CD14-positive monocyte (primary cell): ENCODE results near the gene ATP4A. TPM values are rescaled to one million over a fixed set of nuclear protein-coding genes. Genes with fewer than 3 reads are reported as not detected.

Experiments used
- DNase-seq, 3 donors: peaks; one replicate each; pipeline ENCODE4 v3.0.0-alpha.2; 2011 to 2022
- H2AFZ ChIP-seq: 2 replicates; pipeline ENCODE4 v1.6.0; 2012; ENCODE audit warnings: mild to moderate bottlenecking, low read depth, low read length, inconsistent platforms; ENCODE audit not compliant: insufficient read depth, poor library complexity, severe bottlenecking
- H3K27ac ChIP-seq, 2 donors: 1 replicate in 1 of 2; 2 replicates in 1 of 2; pipeline ENCODE4 v1.5.1; 2012 to 2013; ENCODE audit warnings: low read length in 2 of 2, control low read depth in 1 of 2, inconsistent platforms in 1 of 2, low read depth in 1 of 2, mild to moderate bottlenecking in 1 of 2
- H3K27me3 ChIP-seq, 2 donors: one replicate each; pipeline versions ENCODE4 v1.6.0 to v1.6.1; 2011 to 2013; ENCODE audit warnings: low read length in 2 of 2; ENCODE audit not compliant: control insufficient read depth in 2 of 2, insufficient read depth in 2 of 2
- H3K36me3 ChIP-seq, 2 donors: replicated peaks in 1 of 2; 1 replicate in 1 of 2; 2 replicates in 1 of 2; pipeline versions ENCODE4 v1.5.1 to v1.6.1; 2012 to 2013; ENCODE audit warnings: low read length in 2 of 2, control low read depth in 1 of 2, inconsistent platforms in 1 of 2, mild to moderate bottlenecking in 1 of 2; ENCODE audit not compliant: insufficient read depth in 2 of 2, control insufficient read depth in 1 of 2
- H3K4me1 ChIP-seq, 2 donors: 1 replicate in 1 of 2; 2 replicates in 1 of 2; pipeline versions ENCODE4 v1.5.1 to v1.6.1; 2012 to 2013; ENCODE audit warnings: low read length in 2 of 2, control low read depth in 1 of 2, inconsistent platforms in 1 of 2, mild to moderate bottlenecking in 1 of 2, moderate library complexity in 1 of 2; ENCODE audit not compliant: insufficient read depth in 2 of 2, control insufficient read depth in 1 of 2
- H3K4me2 ChIP-seq: replicated peaks from 2 replicates; pipeline ENCODE3; 2012; ENCODE audit warnings: low read length, moderate library complexity, mild to moderate bottlenecking; ENCODE audit not compliant: poor library complexity, severe bottlenecking; ENCODE audit errors: extremely low read depth
- H3K4me3 ChIP-seq, 3 experiments: fragments of 200-600 bp in 1 of 3; sonication (generic) in 1 of 3; replicated peaks in 1 of 3; 1 replicate in 2 of 3; 2 replicates in 1 of 3; pipeline ENCODE4 v1.5.1; 2011 to 2013; ENCODE audit warnings: low read length in 3 of 3, mild to moderate bottlenecking in 3 of 3, control low read depth in 2 of 3, low read depth in 2 of 3, inconsistent platforms in 1 of 3, moderate library complexity in 1 of 3
- H3K79me2 ChIP-seq: 2 replicates; pipeline ENCODE4 v1.6.0; 2012; ENCODE audit warnings: mild to moderate bottlenecking, control low read depth, inconsistent platforms, low read length, moderate library complexity; ENCODE audit not compliant: insufficient read depth
- H3K9ac ChIP-seq: 2 replicates; pipeline ENCODE4 v1.6.0; 2017; ENCODE audit warnings: low read length, mild to moderate bottlenecking; ENCODE audit not compliant: insufficient read depth, poor library complexity, severe bottlenecking
- H3K9me3 ChIP-seq, 2 donors: replicated peaks in 1 of 2; 1 replicate in 1 of 2; 2 replicates in 1 of 2; pipeline versions ENCODE4 v1.5.1 to v1.6.1; 2012 to 2013; ENCODE audit warnings: low read length in 2 of 2, control low read depth in 1 of 2; ENCODE audit not compliant: control insufficient read depth in 1 of 2, insufficient read depth in 1 of 2
- H4K20me1 ChIP-seq: 2 replicates; pipeline ENCODE4 v1.6.0; 2012; ENCODE audit warnings: mild to moderate bottlenecking, low read length, control low read depth, moderate library complexity; ENCODE audit not compliant: insufficient read depth
- H3K27ac Mint-ChIP-seq, 7 donors: one replicate each; pipeline ENCODE4 v1.8.0; 2020; ENCODE audit warnings: mild to moderate bottlenecking in 7 of 7, mixed read lengths in 7 of 7, moderate library complexity in 6 of 7, inconsistent platforms in 2 of 7
- H3K27me3 Mint-ChIP-seq, 3 donors: one replicate each; pipeline ENCODE4 v1.8.0; 2021 to 2022; ENCODE audit warnings: low read depth in 3 of 3, mild to moderate bottlenecking in 3 of 3, mixed read lengths in 3 of 3, moderate library complexity in 3 of 3, inconsistent platforms in 1 of 3
- H3K36me3 Mint-ChIP-seq, 2 donors: one replicate each; pipeline ENCODE4 v1.8.0; 2020; ENCODE audit warnings: mixed read lengths in 2 of 2, inconsistent platforms in 1 of 2, mild to moderate bottlenecking in 1 of 2
- H3K4me1 Mint-ChIP-seq: one replicate; pipeline ENCODE4 v1.8.0; 2020; ENCODE audit warnings: mild to moderate bottlenecking, mixed read lengths
- H3K4me3 Mint-ChIP-seq, 2 donors: one replicate each; pipeline ENCODE4 v1.8.0; 2020; ENCODE audit warnings: mild to moderate bottlenecking in 2 of 2, mixed read lengths in 2 of 2, moderate library complexity in 1 of 2
- H3K9me3 Mint-ChIP-seq, 7 donors: one replicate each; pipeline ENCODE4 v1.8.0; 2020 to 2022; ENCODE audit warnings: mixed read lengths in 7 of 7, mild to moderate bottlenecking in 6 of 7, moderate library complexity in 6 of 7, inconsistent platforms in 2 of 7
- CTCF ChIP-seq: fragments of 200-600 bp; IDR thresholded peaks from one replicate; pipeline ENCODE4 v1.8.0; 2022; ENCODE audit warnings: antibody characterized with exemption, mild to moderate bottlenecking
- WGBS: methylation state at CpG from one replicate; pipeline ENCODE4 v1.1.5; 2013; ENCODE audit warnings: missing lambda C conversion rate; ENCODE audit not compliant: insufficient coverage; 5-methylcytosine and 5-hydroxymethylcytosine counted together
- intact Hi-C, 2 donors: fragments of 100-400 bp; cut with micrococcal nuclease; formaldehyde crosslinking; loops; one replicate each; pipeline versions ENCODE4 v1.15.0 to v1.15.1; 2023
- polyA plus RNA-seq, 3 donors: library from polyadenylated mRNA; depleted of rRNA in 1 of 3; unstranded in 2 of 3; stranded (reverse) in 1 of 3; fragments of 300-500 nt in 2 of 3; fragments of >200 nt in 1 of 3; fragmentation: Illumina TruSeq in 2 of 3; gene quantifications; 1 replicate in 2 of 3; 2 replicates in 1 of 3; pipeline ENCODE4 v1.2.3, GENCODE V29; 2012 to 2021

The ATP4A gene
- polyA plus RNA-seq, 3 donors = not detected

DNA sequence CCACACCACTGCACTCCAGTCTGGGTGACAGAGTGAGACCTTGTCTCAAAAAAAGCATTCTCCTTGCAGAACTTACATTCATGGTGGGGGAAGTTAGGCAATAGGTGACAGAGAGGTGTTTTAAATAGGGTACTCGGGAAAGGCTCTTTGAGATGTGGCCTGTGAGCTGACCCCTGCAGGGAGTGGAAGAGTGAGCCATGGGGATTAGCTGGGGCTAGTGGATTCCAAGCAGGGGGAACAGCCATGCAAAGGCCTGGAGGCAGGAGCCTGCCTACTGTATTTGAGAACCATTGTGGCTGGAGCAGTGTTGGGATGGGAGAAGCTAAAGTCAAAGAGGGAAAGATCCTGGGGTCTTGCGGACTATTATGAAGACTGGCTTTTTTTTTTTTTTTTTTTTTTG, 46.1 kb downstream of the ATP4A start:
- no peak for DNase-seq
- TF ChIP-seq CTCF = no peak
- intact Hi-C loops = no loop called here
- Mint-ChIP-seq H3K9me3 (peaks cover 0 to 2% (median 0%) of the 10 kb centered on the region in 7 donors), H3K4me3 (no peak overlapping the region), H3K36me3 (no peaks in the 10 kb centered on the region), H3K4me1 (peaks cover 2% of the 10 kb centered on the region), H3K27me3 (peaks cover 8 to 21% (median 17%) of the 10 kb centered on the region in 3 donors), H3K27ac (no peak overlapping the region)
- Histone ChIP-seq H3K4me2 (no peak overlapping the region), H3K9me3 (no peaks in the 10 kb centered on the region), H3K4me3 (no peak overlapping the region), H3K27me3 (peaks cover 0 to 3% of the 10 kb centered on the region in 2 donors), H3K4me1 (no peaks in the 10 kb centered on the region), H3K27ac (no peak overlapping the region), H3K36me3 (no peaks in the 10 kb centered on the region), H4K20me1 (no peaks in the 10 kb centered on the region), H3K9ac (no peak overlapping the region), H2AFZ (no peak overlapping the region), H3K79me2 (no peaks in the 10 kb centered on the region)
- WGBS = 77% methylated on average over 2 of the region's 2 CpGs

GRCh38 chr19:35516310-35516709, 47.1 kb downstream of the ATP4A start:
- Histone ChIP-seq H4K20me1 (no peaks in the 10 kb centered on the region), H3K9me3 (no peaks in the 10 kb centered on the region), H3K4me2 (no peak overlapping the region), H3K36me3 (no peaks in the 10 kb centered on the region), H3K9ac (no peak overlapping the region), H3K27ac (no peak overlapping the region), H3K4me3 (no peak overlapping the region), H2AFZ (no peak overlapping the region), H3K79me2 (no peaks in the 10 kb centered on the region), H3K27me3 (peaks cover 0 to 3% of the 10 kb centered on the region in 2 donors), H3K4me1 (no peaks in the 10 kb centered on the region)
- Mint-ChIP-seq H3K9me3 (peaks cover 0 to 2% (median 0%) of the 10 kb centered on the region in 7 donors), H3K4me1 (peaks cover 2% of the 10 kb centered on the region), H3K27ac (no peak overlapping the region), H3K27me3 (peaks cover 16 to 30% (median 19%) of the 10 kb centered on the region in 3 donors), H3K4me3 (no peak overlapping the region), H3K36me3 (no peaks in the 10 kb centered on the region)
- no CpG with 5 or more reads among the region's 3 CpGs for WGBS
- no peak for TF ChIP-seq CTCF
- DNase-seq = no peak
- intact Hi-C loops = no loop called here
